Liver (tissue), 9 donors: ENCODE data around the gene MBOAT1. TPM values are rescaled to one million over a fixed set of nuclear protein-coding genes. Genes with fewer than 3 reads are reported as not detected.

Source experiments
- DNase-seq: peaks from one replicate; pipeline ENCODE4 v3.0.0-alpha.2; 2017; ENCODE audit warnings: low spot score
- H3K27ac ChIP-seq, 2 donors: one replicate each; pipeline ENCODE4 v1.7.0; 2013; ENCODE audit warnings: inconsistent platforms in 2 of 2, low read length in 2 of 2, control low read depth in 1 of 2, low read depth in 1 of 2, mild to moderate bottlenecking in 1 of 2
- H3K27me3 ChIP-seq, 4 donors: one replicate each; pipeline versions ENCODE4 v1.6.1 to v1.7.0; 2013; ENCODE audit warnings: low read length in 3 of 4, inconsistent platforms in 1 of 4, mild to moderate bottlenecking in 1 of 4, moderate library complexity in 1 of 4; ENCODE audit not compliant: control insufficient read depth in 4 of 4, insufficient read depth in 4 of 4
- H3K36me3 ChIP-seq, 4 donors: one replicate each; pipeline versions ENCODE4 v1.6.1 to v1.7.0; 2013; ENCODE audit warnings: low read length in 3 of 4, mild to moderate bottlenecking in 3 of 4, low read depth in 1 of 4, moderate library complexity in 1 of 4; ENCODE audit not compliant: control insufficient read depth in 4 of 4, insufficient read depth in 3 of 4
- H3K4me1 ChIP-seq, 4 donors: one replicate each; pipeline versions ENCODE4 v1.6.1 to v1.7.0; 2013; ENCODE audit warnings: low read length in 3 of 4, mild to moderate bottlenecking in 3 of 4, moderate library complexity in 1 of 4; ENCODE audit not compliant: control insufficient read depth in 4 of 4, insufficient read depth in 4 of 4
- H3K4me3 ChIP-seq, 3 donors: one replicate each; pipeline versions ENCODE4 v1.6.1 to v1.7.0; 2013; ENCODE audit warnings: low read length in 3 of 3, control low read depth in 1 of 3, low read depth in 1 of 3, mild to moderate bottlenecking in 1 of 3
- H3K9ac ChIP-seq, 2 donors: one replicate each; pipeline ENCODE4 v1.7.0; 2013; ENCODE audit warnings: low read length in 2 of 2, mild to moderate bottlenecking in 2 of 2, moderate library complexity in 2 of 2, control low read depth in 1 of 2, low read depth in 1 of 2
- H3K9me3 ChIP-seq, 4 donors: one replicate each; pipeline versions ENCODE4 v1.6.1 to v1.7.0; 2013; ENCODE audit warnings: low read length in 3 of 4; ENCODE audit not compliant: control insufficient read depth in 4 of 4
- EGR1 ChIP-seq, 2 donors: IDR thresholded peaks; 2 replicates each; pipeline ENCODE4 v1.6.1; 2016 to 2018; ENCODE audit warnings: antibody characterized with exemption in 2 of 2, low read depth in 2 of 2
- FOXA1 ChIP-seq: IDR thresholded peaks from 2 replicates; pipeline ENCODE4 v1.6.1; 2016; ENCODE audit warnings: antibody characterized with exemption
- FOXA2 ChIP-seq: IDR thresholded peaks from 2 replicates; pipeline ENCODE4 v1.6.1; 2016; ENCODE audit warnings: antibody characterized with exemption
- GABPA ChIP-seq, 2 donors: IDR thresholded peaks in 1 of 2; conservative IDR thresholded peaks in 1 of 2; 2 replicates each; pipeline ENCODE4 v1.6.1; 2016; ENCODE audit warnings: antibody characterized with exemption in 2 of 2, mild to moderate bottlenecking in 1 of 2, moderate library complexity in 1 of 2
- HNF4A ChIP-seq, 2 donors: conservative IDR thresholded peaks; 2 replicates each; pipeline ENCODE4 v1.6.1; 2016; ENCODE audit warnings: antibody characterized with exemption in 2 of 2, mild to moderate bottlenecking in 2 of 2
- HNF4G ChIP-seq: IDR thresholded peaks from 2 replicates; pipeline ENCODE4 v1.6.1; 2016; ENCODE audit warnings: antibody characterized with exemption
- JUND ChIP-seq, 2 donors: IDR thresholded peaks; 2 replicates each; pipeline ENCODE4 v1.6.1; 2016; ENCODE audit warnings: antibody characterized with exemption in 2 of 2
- NR2F2 ChIP-seq: IDR thresholded peaks from 2 replicates; pipeline ENCODE4 v1.6.1; 2016; ENCODE audit warnings: antibody characterized with exemption
- RAD21 ChIP-seq, 2 donors: IDR thresholded peaks; 2 replicates each; pipeline ENCODE4 v1.6.1; 2016; ENCODE audit warnings: antibody characterized with exemption in 2 of 2, mild to moderate bottlenecking in 2 of 2
- RXRA ChIP-seq, 2 donors: IDR thresholded peaks; 2 replicates each; pipeline ENCODE4 v1.6.1; 2017 to 2018; ENCODE audit warnings: antibody characterized with exemption in 2 of 2, mild to moderate bottlenecking in 1 of 2
- SP1 ChIP-seq: IDR thresholded peaks from 2 replicates; pipeline ENCODE4 v1.6.1; 2018; ENCODE audit warnings: antibody characterized with exemption, mild to moderate bottlenecking
- TAF1 ChIP-seq: conservative IDR thresholded peaks from 2 replicates; pipeline ENCODE4 v1.6.1; 2016; ENCODE audit warnings: antibody characterized with exemption, mild to moderate bottlenecking
- YY1 ChIP-seq: IDR thresholded peaks from 2 replicates; pipeline ENCODE4 v1.6.1; 2016; ENCODE audit warnings: antibody characterized with exemption, mild to moderate bottlenecking
- WGBS: extraction: QIAGEN DNeasy Blood & Tissue Kit; methylation state at CpG from one replicate; pipeline ENCODE4 v1.1.7; 2013; 5-methylcytosine and 5-hydroxymethylcytosine counted together
- polyA plus RNA-seq, 2 donors: library from polyadenylated mRNA; stranded (reverse) in 1 of 2; unstranded in 1 of 2; fragments of 200-250 nt in 1 of 2; fragments of >200 nt in 1 of 2; fragmentation: Nextera tagmentation in 1 of 2; extraction: Ambion mirVana in 1 of 2; gene quantifications; one replicate each; pipeline versions ENCODE4 v1.2.1 to v1.2.3, GENCODE V29; 2013 to 2015
- total RNA-seq, 2 donors: library from RNA; depleted of rRNA; stranded (reverse); fragments of >200 nt; gene quantifications; one replicate each; pipeline ENCODE4 v1.2.3, GENCODE V29; 2014
- TF ChIP-seq, protein P1 (sequence below): IDR thresholded peaks from 2 replicates; pipeline ENCODE4 v1.6.1; 2016; ENCODE audit warnings: antibody characterized with exemption, mild to moderate bottlenecking
- TF ChIP-seq, protein P2 (sequence below): IDR thresholded peaks from 2 replicates; pipeline ENCODE4 v1.6.1; 2016; ENCODE audit warnings: antibody characterized with exemption
- TF ChIP-seq, protein P3 (sequence below): fragments of 150-350 bp; IDR thresholded peaks from 2 replicates; pipeline ENCODE4 v1.5.1; 2017; ENCODE audit warnings: improper control_type of control experiment, low read depth, low read length; ENCODE audit not compliant: missing input control
- TF ChIP-seq, protein P4 (sequence below): IDR thresholded peaks from 2 replicates; pipeline ENCODE4 v1.6.1; 2016; ENCODE audit warnings: antibody characterized with exemption
- TF ChIP-seq, protein P5 (sequence below): IDR thresholded peaks from 2 replicates; pipeline ENCODE4 v1.6.1; 2016; ENCODE audit warnings: antibody characterized with exemption
- donor health status: healthy.
- donor health status: healthy.
- donor health status: healthy.
- donor health status: healthy.
- donor health status: healthy.

MBOAT1 gene
- total and polyA plus RNA-seq, 4 donors: 1.2 to 9.3 (median 3.3) TPM

DNA sequence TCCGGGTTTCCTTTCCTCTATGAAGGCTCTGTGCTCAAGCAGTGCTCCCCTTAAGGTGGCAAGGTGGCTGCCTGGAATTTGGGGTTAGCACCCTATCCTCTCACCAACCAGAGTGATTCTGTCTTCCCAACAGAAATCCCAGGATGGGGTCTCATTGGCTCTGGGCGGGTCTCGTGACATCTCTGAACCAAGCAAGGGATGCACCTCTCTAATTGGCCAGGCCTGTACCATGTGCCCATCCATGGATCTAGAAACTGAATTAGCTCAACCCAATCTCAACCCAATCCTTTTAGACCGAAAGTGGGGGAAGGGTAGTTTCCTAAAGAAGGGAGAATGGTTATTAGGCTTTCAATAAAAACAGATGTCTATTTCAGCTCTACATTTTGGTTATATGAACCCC, 17.6 kb upstream of the MBOAT1 start:
- Histone ChIP-seq H3K4me3 (no peak overlapping the region), H3K27ac (no peak overlapping the region), H3K36me3 (no peaks in the 10 kb centered on the region), H3K9ac (no peak overlapping the region), H3K9me3 (no peaks in the 10 kb centered on the region), H3K4me1 (no peaks in the 10 kb centered on the region), H3K27me3 (no peaks in the 10 kb centered on the region)
- WGBS: 93% methylated on average over 4 of the region's 4 CpGs
- DNase-seq: no peak
- TF ChIP-seq TAF1: no peak
- TF ChIP-seq EGR1 (IDR thresholded peaks at IDR 0.05; ENCODE audit: low read depth in 2 of 2): no peak
- TF ChIP-seq, protein P1, sequence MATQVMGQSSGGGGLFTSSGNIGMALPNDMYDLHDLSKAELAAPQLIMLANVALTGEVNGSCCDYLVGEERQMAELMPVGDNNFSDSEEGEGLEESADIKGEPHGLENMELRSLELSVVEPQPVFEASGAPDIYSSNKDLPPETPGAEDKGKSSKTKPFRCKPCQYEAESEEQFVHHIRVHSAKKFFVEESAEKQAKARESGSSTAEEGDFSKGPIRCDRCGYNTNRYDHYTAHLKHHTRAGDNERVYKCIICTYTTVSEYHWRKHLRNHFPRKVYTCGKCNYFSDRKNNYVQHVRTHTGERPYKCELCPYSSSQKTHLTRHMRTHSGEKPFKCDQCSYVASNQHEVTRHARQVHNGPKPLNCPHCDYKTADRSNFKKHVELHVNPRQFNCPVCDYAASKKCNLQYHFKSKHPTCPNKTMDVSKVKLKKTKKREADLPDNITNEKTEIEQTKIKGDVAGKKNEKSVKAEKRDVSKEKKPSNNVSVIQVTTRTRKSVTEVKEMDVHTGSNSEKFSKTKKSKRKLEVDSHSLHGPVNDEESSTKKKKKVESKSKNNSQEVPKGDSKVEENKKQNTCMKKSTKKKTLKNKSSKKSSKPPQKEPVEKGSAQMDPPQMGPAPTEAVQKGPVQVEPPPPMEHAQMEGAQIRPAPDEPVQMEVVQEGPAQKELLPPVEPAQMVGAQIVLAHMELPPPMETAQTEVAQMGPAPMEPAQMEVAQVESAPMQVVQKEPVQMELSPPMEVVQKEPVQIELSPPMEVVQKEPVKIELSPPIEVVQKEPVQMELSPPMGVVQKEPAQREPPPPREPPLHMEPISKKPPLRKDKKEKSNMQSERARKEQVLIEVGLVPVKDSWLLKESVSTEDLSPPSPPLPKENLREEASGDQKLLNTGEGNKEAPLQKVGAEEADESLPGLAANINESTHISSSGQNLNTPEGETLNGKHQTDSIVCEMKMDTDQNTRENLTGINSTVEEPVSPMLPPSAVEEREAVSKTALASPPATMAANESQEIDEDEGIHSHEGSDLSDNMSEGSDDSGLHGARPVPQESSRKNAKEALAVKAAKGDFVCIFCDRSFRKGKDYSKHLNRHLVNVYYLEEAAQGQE: no peak
- no peak for TF ChIP-seq FOXA2
- TF ChIP-seq SP1: no peak
- no peak for TF ChIP-seq FOXA1

DNA sequence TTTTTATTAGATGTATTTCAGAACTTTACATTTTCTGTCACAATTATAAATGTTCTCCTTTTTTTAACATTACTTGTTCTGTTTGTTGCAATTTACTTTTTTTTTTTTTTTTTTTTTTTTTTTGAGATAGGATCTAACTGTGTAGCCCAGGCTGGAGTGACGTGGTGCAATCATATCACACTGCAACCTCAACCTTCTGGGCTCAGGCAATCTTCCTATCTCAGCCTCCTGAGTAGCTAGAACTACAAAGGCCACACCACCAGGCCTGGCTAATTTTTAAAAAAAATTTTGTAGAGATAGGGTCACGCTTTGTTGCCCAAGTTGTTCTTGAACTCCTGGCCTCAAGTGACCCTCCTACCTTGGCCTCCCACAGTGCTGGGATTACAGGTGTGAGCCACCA, 15.1 kb upstream of the MBOAT1 start:
- no peaks in the 10 kb centered on the region for H3K4me1 ChIP-seq
- no peak for DNase-seq
- H3K36me3 ChIP-seq: no peaks in the 10 kb centered on the region
- TF ChIP-seq NR2F2: no peak
- no peak for TF ChIP-seq TAF1
- no peaks in the 10 kb centered on the region for H3K27me3 ChIP-seq
- H3K9me3 ChIP-seq: no peaks in the 10 kb centered on the region
- no peak overlapping the region for H3K4me3 ChIP-seq
- H3K27ac ChIP-seq: no peak overlapping the region
- 90% methylated on average over 2 of the region's 2 CpGs for WGBS
- no peak overlapping the region for H3K9ac ChIP-seq

DNA sequence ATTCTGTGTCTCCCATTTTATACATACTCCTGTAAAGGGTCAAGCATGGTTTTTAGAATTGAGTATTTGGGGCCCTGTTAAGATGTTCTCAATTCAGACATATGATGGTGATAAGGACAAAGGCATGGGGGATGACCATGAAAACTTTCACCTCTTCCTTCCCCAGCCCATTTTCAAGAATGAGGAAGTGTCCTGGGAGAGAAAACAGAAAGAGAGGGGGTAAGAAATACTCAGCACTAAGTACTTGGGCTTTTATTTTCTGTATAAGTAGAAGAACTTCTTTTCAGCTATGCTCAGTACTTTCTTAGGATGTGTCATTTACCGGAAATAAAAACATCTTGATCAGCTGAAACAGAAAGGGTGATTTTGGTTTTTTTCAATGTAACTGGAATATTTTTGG, 10.9 kb upstream of the MBOAT1 start:
- H3K9ac ChIP-seq: no peak overlapping the region
- H3K4me1 ChIP-seq: no peaks in the 10 kb centered on the region
- H3K36me3 ChIP-seq: no peaks in the 10 kb centered on the region
- no peaks in the 10 kb centered on the region for H3K9me3 ChIP-seq
- 85% methylated on average over 1 of the region's 1 CpG for WGBS
- no peak overlapping the region for H3K27ac ChIP-seq
- H3K4me3 ChIP-seq: no peak overlapping the region
- no peak for DNase-seq
- H3K27me3 ChIP-seq: no peaks in the 10 kb centered on the region
- TF ChIP-seq RXRA (IDR thresholded peaks at IDR 0.05) (no peak), YY1 (no peak), GABPA (IDR thresholded peaks at IDR 0.05 in 1 of 2, conservative IDR thresholded peaks at IDR 0.05 in 1 of 2) (no peak), HNF4A (conservative IDR thresholded peaks at IDR 0.05) (no peak), TAF1 (no peak), HNF4G (no peak), FOXA1 (no peak), SP1 (no peak), JUND (IDR thresholded peaks at IDR 0.05) (no peak), NR2F2 (no peak), EGR1 (IDR thresholded peaks at IDR 0.05; ENCODE audit: low read depth in 2 of 2) (no peak), RAD21 (IDR thresholded peaks at IDR 0.05) (no peak), FOXA2 (no peak)
- TF ChIP-seq, protein P2, sequence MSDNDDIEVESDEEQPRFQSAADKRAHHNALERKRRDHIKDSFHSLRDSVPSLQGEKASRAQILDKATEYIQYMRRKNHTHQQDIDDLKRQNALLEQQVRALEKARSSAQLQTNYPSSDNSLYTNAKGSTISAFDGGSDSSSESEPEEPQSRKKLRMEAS: no peak
- TF ChIP-seq, protein P1: no peak
- TF ChIP-seq, protein P3, sequence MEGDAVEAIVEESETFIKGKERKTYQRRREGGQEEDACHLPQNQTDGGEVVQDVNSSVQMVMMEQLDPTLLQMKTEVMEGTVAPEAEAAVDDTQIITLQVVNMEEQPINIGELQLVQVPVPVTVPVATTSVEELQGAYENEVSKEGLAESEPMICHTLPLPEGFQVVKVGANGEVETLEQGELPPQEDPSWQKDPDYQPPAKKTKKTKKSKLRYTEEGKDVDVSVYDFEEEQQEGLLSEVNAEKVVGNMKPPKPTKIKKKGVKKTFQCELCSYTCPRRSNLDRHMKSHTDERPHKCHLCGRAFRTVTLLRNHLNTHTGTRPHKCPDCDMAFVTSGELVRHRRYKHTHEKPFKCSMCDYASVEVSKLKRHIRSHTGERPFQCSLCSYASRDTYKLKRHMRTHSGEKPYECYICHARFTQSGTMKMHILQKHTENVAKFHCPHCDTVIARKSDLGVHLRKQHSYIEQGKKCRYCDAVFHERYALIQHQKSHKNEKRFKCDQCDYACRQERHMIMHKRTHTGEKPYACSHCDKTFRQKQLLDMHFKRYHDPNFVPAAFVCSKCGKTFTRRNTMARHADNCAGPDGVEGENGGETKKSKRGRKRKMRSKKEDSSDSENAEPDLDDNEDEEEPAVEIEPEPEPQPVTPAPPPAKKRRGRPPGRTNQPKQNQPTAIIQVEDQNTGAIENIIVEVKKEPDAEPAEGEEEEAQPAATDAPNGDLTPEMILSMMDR: no peak
- TF ChIP-seq, protein P4, sequence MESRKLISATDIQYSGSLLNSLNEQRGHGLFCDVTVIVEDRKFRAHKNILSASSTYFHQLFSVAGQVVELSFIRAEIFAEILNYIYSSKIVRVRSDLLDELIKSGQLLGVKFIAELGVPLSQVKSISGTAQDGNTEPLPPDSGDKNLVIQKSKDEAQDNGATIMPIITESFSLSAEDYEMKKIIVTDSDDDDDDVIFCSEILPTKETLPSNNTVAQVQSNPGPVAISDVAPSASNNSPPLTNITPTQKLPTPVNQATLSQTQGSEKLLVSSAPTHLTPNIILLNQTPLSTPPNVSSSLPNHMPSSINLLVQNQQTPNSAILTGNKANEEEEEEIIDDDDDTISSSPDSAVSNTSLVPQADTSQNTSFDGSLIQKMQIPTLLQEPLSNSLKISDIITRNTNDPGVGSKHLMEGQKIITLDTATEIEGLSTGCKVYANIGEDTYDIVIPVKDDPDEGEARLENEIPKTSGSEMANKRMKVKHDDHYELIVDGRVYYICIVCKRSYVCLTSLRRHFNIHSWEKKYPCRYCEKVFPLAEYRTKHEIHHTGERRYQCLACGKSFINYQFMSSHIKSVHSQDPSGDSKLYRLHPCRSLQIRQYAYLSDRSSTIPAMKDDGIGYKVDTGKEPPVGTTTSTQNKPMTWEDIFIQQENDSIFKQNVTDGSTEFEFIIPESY: no peak
- TF ChIP-seq, protein P5, sequence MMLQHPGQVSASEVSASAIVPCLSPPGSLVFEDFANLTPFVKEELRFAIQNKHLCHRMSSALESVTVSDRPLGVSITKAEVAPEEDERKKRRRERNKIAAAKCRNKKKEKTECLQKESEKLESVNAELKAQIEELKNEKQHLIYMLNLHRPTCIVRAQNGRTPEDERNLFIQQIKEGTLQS: no peak
